ENCODE data around the gene BMP8A. TPM values are rescaled to one million over a fixed set of nuclear protein-coding genes. Genes with fewer than 3 reads are reported as not detected.

The BMP8A gene
- total and polyA plus RNA-seq, 7 experiments from 2014 or later, result 0.12 to 0.19 TPM; not detected in 5

- Histone ChIP-seq H3K9me3 (ENCODE audit: control insufficient read depth in 2 of 3, low read length in 3 of 3) (no peaks in the 10 kb centered on the region), H3K4me1 (ENCODE audit: control insufficient read depth in 2 of 2, insufficient read depth in 2 of 2, low read length in 2 of 2) (peaks cover 8 to 15% of the 10 kb centered on the region in 2 donors), H3K27ac (ENCODE audit: low read depth, low read length) (no peak overlapping the region), H3K4me3 (ENCODE audit: low read length) (no peak overlapping the region), H3K36me3 (ENCODE audit: control insufficient read depth in 2 of 3, insufficient read depth in 3 of 3, low read length in 3 of 3) (peaks cover 33 to 93% (median 44%) of the 10 kb centered on the region in 3 experiments), H3K27me3 (ENCODE audit: control insufficient read depth in 2 of 2, insufficient read depth in 2 of 2, low read length in 2 of 2) (no peaks in the 10 kb centered on the region)
- H3K4me1 Mint-ChIP-seq, result peaks cover 16 to 48% (median 39%) of the 10 kb centered on the region in 7 donors
- H3K27me3 Mint-ChIP-seq, result no peaks in the 10 kb centered on the region
- no peak overlapping the region for H3K27ac Mint-ChIP-seq
- peaks cover 13 to 68% (median 40%) of the 10 kb centered on the region in 5 donors for H3K36me3 Mint-ChIP-seq
- H3K9me3 Mint-ChIP-seq, result peaks cover 0 to 2% (median 0%) of the 10 kb centered on the region in 11 donors
- ChIA-PET POLR2A (no interaction called here), CTCF (no interaction called here)
- no peak overlapping the region for H3K4me3 Mint-ChIP-seq
- no peak for DNase-seq
- ATAC-seq, result no peak
- intact Hi-C loops (cut with micrococcal nuclease), result no loop called here
These were observed 77.6 kb downstream of the BMP8A start for GRCh38 chr1:39569034-39569433.

- H3K9me3 Mint-ChIP-seq, result peaks cover 0 to 2% (median 0%) of the 10 kb centered on the region in 11 donors
- Histone ChIP-seq H3K9me3 (ENCODE audit: control insufficient read depth in 2 of 3, low read length in 3 of 3) (no peaks in the 10 kb centered on the region), H3K27me3 (ENCODE audit: control insufficient read depth in 2 of 2, insufficient read depth in 2 of 2, low read length in 2 of 2) (no peaks in the 10 kb centered on the region), H3K27ac (ENCODE audit: low read depth, low read length) (no peak overlapping the region), H3K36me3 (ENCODE audit: control insufficient read depth in 2 of 3, insufficient read depth in 3 of 3, low read length in 3 of 3) (peaks cover 24 to 77% (median 31%) of the 10 kb centered on the region in 3 experiments), H3K4me3 (ENCODE audit: low read length) (no peak overlapping the region), H3K4me1 (ENCODE audit: control insufficient read depth in 2 of 2, insufficient read depth in 2 of 2, low read length in 2 of 2) (peaks cover 18 to 26% of the 10 kb centered on the region in 2 donors)
- no peak overlapping the region for H3K27ac Mint-ChIP-seq
- H3K4me1 Mint-ChIP-seq, result peaks cover 25 to 64% (median 53%) of the 10 kb centered on the region in 7 donors
- no peak overlapping the region for H3K4me3 Mint-ChIP-seq
- no peak for DNase-seq
- peaks cover 13 to 62% (median 44%) of the 10 kb centered on the region in 5 donors for H3K36me3 Mint-ChIP-seq
- ChIA-PET POLR2A (no interaction called here), CTCF (no interaction called here)
- H3K27me3 Mint-ChIP-seq, result no peaks in the 10 kb centered on the region
- intact Hi-C loops (cut with micrococcal nuclease), result loop anchor here (10.0 kb wide), 2 partner anchors 376 to 1124 kb away; partner anchors contain the start of gene NFYC (in 1 of the 2)
- ATAC-seq, result no peak
These were observed 79.2 kb downstream of the BMP8A start for GRCh38 chr1:39570477-39571177.

- H3K36me3 ChIP-seq (ENCODE audit: control insufficient read depth in 2 of 3, insufficient read depth in 3 of 3, low read length in 3 of 3), result peaks cover 24 to 72% (median 31%) of the 10 kb centered on the region in 3 experiments
- DNase-seq (no peak), ATAC-seq (no peak)
- H3K9me3 ChIP-seq (ENCODE audit: control insufficient read depth in 2 of 3, low read length in 3 of 3), result no peaks in the 10 kb centered on the region
- H3K4me3 ChIP-seq (ENCODE audit: low read length), result no peak overlapping the region
- H3K27ac ChIP-seq (ENCODE audit: low read depth, low read length), result no peak overlapping the region
- Mint-ChIP-seq H3K27ac (no peak overlapping the region), H3K36me3 (peaks cover 13 to 59% (median 42%) of the 10 kb centered on the region in 5 donors), H3K27me3 (no peaks in the 10 kb centered on the region), H3K9me3 (peaks cover 0 to 2% (median 0%) of the 10 kb centered on the region in 11 donors), H3K4me3 (no peak overlapping the region), H3K4me1 (peaks cover 25 to 64% (median 53%) of the 10 kb centered on the region in 7 donors)
- H3K4me1 ChIP-seq (ENCODE audit: control insufficient read depth in 2 of 2, insufficient read depth in 2 of 2, low read length in 2 of 2), result peaks cover 18 to 26% of the 10 kb centered on the region in 2 donors
- H3K27me3 ChIP-seq (ENCODE audit: control insufficient read depth in 2 of 2, insufficient read depth in 2 of 2, low read length in 2 of 2), result no peaks in the 10 kb centered on the region
- CTCF ChIA-PET, result no interaction called here
- POLR2A ChIA-PET, result no interaction called here
- intact Hi-C loops (cut with micrococcal nuclease), result loop anchor here (10.0 kb wide), 2 partner anchors 376 to 1124 kb away; partner anchors contain the start of gene NFYC (in 1 of the 2)
These were observed 79.7 kb downstream of the BMP8A start for GRCh38 chr1:39571178-39571483.

- ChIA-PET POLR2A (interaction anchor here (0.7 to 1.3 kb wide), 2 partner anchors 15 to 480 kb away, joined by 3 to 5 read pairs; no protein-coding TSS in a partner anchor), CTCF (interaction anchor here (0.7 kb wide), 1 partner anchor 267 kb away, joined by 3 read pairs; no protein-coding TSS in a partner anchor)
- intact Hi-C loops (cut with micrococcal nuclease), result loop anchor here (10.0 kb wide), 2 partner anchors 378 to 1122 kb away; partner anchors contain the start of gene NFYC (in 1 of the 2)
- Histone ChIP-seq H3K4me1 (ENCODE audit: control insufficient read depth in 2 of 2, insufficient read depth in 2 of 2, low read length in 2 of 2) (peaks cover 18 to 26% of the 10 kb centered on the region in 2 donors), H3K27me3 (ENCODE audit: control insufficient read depth in 2 of 2, insufficient read depth in 2 of 2, low read length in 2 of 2) (no peaks in the 10 kb centered on the region), H3K36me3 (ENCODE audit: control insufficient read depth in 2 of 3, insufficient read depth in 3 of 3, low read length in 3 of 3) (peaks cover 19 to 58% (median 20%) of the 10 kb centered on the region in 3 experiments), H3K27ac (ENCODE audit: low read depth, low read length) (no peak overlapping the region), H3K9me3 (ENCODE audit: control insufficient read depth in 2 of 3, low read length in 3 of 3) (no peaks in the 10 kb centered on the region), H3K4me3 (ENCODE audit: low read length) (no peak overlapping the region)
- Mint-ChIP-seq H3K27me3 (no peaks in the 10 kb centered on the region), H3K36me3 (peaks cover 6 to 47% (median 32%) of the 10 kb centered on the region in 5 donors), H3K9me3 (peaks cover 0 to 2% (median 0%) of the 10 kb centered on the region in 11 donors), H3K4me1 (peaks cover 25 to 58% (median 50%) of the 10 kb centered on the region in 7 donors), H3K4me3 (peak overlapping the region in 6 of 10 donors; percentile 20 to 98 (median 87)), H3K27ac (peak overlapping the region in 6 of 9 donors; percentile 18 to 93 (median 66))
- DNase-seq (no peak), ATAC-seq (no peak)
These were observed 81.1 kb downstream of the BMP8A start for GRCh38 chr1:39572379-39573096.

GRCh38 chr1:39573097-39573465 lies 81.6 kb downstream of the BMP8A start:
- ChIA-PET POLR2A (interaction anchor here (0.7 to 1.3 kb wide), 2 partner anchors 16 to 481 kb away, joined by 3 to 5 read pairs; no protein-coding TSS in a partner anchor), CTCF (interaction anchor here (0.7 to 1.5 kb wide), 2 partner anchors 12 to 266 kb away, joined by 3 to 5 read pairs; no protein-coding TSS in a partner anchor)
- Mint-ChIP-seq H3K27ac (peak overlapping the region in 8 of 9 donors; percentile 23 to 96 (median 70)), H3K4me3 (peak overlapping the region; percentile 20 to 98 (median 88)), H3K27me3 (no peaks in the 10 kb centered on the region), H3K4me1 (peaks cover 25 to 58% (median 50%) of the 10 kb centered on the region in 7 donors), H3K36me3 (peaks cover 5 to 43% (median 30%) of the 10 kb centered on the region in 5 donors), H3K9me3 (peaks cover 0 to 2% (median 0%) of the 10 kb centered on the region in 11 donors)
- peaks cover 19 to 53% (median 20%) of the 10 kb centered on the region in 3 experiments for H3K36me3 ChIP-seq (ENCODE audit: control insufficient read depth in 2 of 3, insufficient read depth in 3 of 3, low read length in 3 of 3)
- intact Hi-C loops (cut with micrococcal nuclease), result loop anchor here (10.0 kb wide), 2 partner anchors 378 to 1122 kb away; partner anchors contain the start of gene NFYC (in 1 of the 2)
- H3K9me3 ChIP-seq (ENCODE audit: control insufficient read depth in 2 of 3, low read length in 3 of 3), result no peaks in the 10 kb centered on the region
- ATAC-seq, result no peak
- H3K4me3 ChIP-seq (ENCODE audit: low read length), result no peak overlapping the region
- H3K4me1 ChIP-seq (ENCODE audit: control insufficient read depth in 2 of 2, insufficient read depth in 2 of 2, low read length in 2 of 2), result peaks cover 18 to 26% of the 10 kb centered on the region in 2 donors
- H3K27ac ChIP-seq (ENCODE audit: low read depth, low read length), result no peak overlapping the region
- H3K27me3 ChIP-seq (ENCODE audit: control insufficient read depth in 2 of 2, insufficient read depth in 2 of 2, low read length in 2 of 2), result no peaks in the 10 kb centered on the region
- no peak for DNase-seq
